Activated CD8-positive, alpha-beta memory T cell treated with anti-CD3 and anti-CD28 coated beads for 36 hours (primary cell): ENCODE data around the gene ABCF2. TPM values are rescaled to one million over a fixed set of nuclear protein-coding genes. Genes with fewer than 3 reads are reported as not detected.

Experiments
- CTCF ChIA-PET: fragments of 350-600 bp; sonication (Branson Sonifier 250); formaldehyde crosslinking; loops from one replicate; lab custom pipeline; 2021; ENCODE audit warnings: antibody characterized with exemption; lab: Charles Lee
- POLR2A ChIA-PET: fragments of 350-600 bp; sonication (Branson Sonifier 250); formaldehyde crosslinking; loops from one replicate; lab custom pipeline; 2021; ENCODE audit warnings: antibody characterized with exemption; lab: Charles Lee
- total RNA-seq, 2 experiments: library from RNA; stranded (reverse); gene quantifications; one replicate each; pipeline ENCODE4 v1.2.3, GENCODE V29; 2021

ABCF2 gene
- total RNA-seq, 2 experiments from 2014 or later: 86.5 to 96.8 TPM

DNA sequence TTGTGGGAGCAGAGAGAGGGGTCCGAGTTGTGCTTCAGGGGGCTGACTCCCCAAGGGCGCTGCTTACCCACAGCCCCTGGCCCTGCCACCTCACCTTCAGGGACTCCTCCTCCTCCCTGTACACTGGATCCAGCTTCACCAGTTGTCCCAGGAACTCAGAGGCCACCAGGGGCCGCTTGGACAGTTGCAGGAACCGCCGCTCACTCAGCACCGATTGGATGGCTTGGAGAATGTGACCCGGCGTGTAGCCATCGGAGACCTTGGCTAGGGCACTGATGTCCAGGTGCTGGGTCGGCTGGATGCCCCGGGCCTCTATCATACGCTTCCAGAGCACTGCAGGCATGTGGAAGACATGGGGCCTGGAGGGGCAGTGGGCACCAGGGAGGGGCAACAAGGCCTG is 35.5 kb downstream of the ABCF2 start:
- CTCF ChIA-PET: no interaction called here
- POLR2A ChIA-PET: no interaction called here

- POLR2A ChIA-PET: no interaction called here
- CTCF ChIA-PET: no interaction called here
Observed at GRCh38 chr7:151189038-151189437, 38.0 kb downstream of the ABCF2 start.

GRCh38 chr7:151188252-151188542 is 38.8 kb downstream of the ABCF2 start:
- CTCF ChIA-PET: interaction anchor here (1.1 kb wide), 1 partner anchor 64 kb away, joined by 3 read pairs; no protein-coding TSS in a partner anchor
- POLR2A ChIA-PET: no interaction called here

DNA sequence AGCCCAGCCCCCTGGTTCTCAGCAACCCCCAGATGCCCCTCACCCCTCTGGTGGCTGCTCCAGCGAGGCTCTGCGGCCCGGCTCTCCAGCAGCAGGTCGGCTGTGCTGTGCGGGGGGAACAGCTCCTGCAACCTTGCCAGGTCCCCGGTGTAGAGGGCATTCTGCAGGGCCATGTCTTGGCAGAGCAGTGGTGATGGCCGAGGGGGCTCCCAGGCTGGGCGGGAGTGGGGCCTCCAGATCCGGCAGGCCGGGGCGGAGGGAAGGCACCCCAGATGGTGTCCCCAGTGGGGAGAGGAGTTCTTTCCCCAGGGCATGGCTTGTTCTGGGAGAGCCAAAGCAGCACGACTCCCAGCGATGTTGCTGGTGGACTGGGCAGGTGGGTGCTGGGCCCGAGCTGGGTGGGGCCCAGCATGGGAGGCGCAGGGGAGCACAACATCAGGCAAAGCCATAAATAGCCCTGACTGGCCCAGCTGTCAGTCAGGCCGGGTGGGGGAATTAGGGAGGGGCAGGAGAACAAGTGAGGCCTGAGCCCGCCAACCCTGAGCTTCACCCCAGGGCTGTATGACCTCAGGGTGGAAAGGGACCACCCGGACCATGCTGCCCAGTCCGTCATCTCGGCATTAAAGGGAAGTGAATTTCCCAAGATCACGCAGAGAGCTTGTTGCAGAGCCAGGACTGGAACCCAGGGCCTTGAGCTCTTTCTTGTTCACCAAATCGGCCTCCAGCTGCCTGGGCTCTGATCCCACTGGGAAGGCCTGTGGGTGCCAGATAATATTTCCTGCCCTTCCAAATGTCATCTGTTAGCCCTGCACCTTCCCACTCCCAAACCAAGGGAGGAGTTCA is 39.4 kb downstream of the ABCF2 start:
- CTCF ChIA-PET: interaction anchor here (1.1 kb wide), 1 partner anchor 63 kb away, joined by 3 read pairs; no protein-coding TSS in a partner anchor
- POLR2A ChIA-PET: no interaction called here

GRCh38 chr7:151186640-151187408 is 40.2 kb downstream of the ABCF2 start, which contains the start of gene ASB10:
Gene ASB10 (minus strand): TSS chr7:151187250. CDS start chr7:151187130, 120 bp downstream.
- POLR2A ChIA-PET: no interaction called here
- CTCF ChIA-PET: interaction anchor here (0.7 kb wide), 1 partner anchor 76 kb away, joined by 3 read pairs; no protein-coding TSS in a partner anchor

DNA sequence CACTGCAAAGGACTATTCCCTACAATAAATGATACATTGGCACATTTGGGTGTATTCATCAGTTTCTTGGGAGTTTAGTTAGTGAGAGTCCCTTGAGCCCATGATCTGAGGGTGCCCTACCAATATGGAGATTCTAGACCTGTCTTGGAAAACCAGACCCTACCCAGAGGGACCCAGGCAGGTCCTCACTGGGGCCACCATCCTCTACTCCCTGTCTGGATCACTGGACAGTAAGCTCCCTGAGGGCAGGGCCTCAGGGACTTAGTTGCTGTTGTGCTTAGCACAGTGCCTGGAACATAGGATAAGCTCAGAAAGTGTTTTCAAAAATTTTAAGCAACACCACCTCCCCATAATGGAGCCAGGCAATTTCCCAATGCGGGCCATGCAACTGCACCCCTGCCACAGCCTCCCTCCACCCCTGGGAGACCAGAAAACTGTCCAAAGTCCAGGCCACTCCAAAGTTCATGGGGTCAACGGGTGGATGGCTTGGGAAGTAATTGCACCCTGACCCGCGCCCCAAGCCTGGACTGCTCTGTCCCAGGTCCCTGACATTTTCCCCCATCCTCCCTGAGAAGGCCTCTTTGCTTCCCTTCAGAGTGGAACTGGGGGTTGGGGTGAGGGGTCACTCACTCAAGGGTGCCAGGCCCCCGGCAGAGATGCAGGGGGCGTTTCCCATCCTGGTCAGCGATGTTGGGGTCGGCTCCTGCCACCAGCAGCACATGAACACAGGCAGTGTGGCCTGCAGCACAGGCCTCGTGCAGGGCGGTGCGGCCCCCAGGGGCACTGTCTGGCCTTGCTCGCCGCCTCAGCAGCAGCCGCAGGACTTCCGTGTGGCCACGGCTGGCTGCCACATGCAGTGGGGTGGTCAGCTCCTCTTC is 41.0 kb downstream of the ABCF2 start:
- CTCF ChIA-PET: interaction anchor here (0.6 to 0.7 kb wide), 2 partner anchors 75 to 299 kb away, joined by 3 read pairs; no protein-coding TSS in a partner anchor
- POLR2A ChIA-PET: no interaction called here

DNA sequence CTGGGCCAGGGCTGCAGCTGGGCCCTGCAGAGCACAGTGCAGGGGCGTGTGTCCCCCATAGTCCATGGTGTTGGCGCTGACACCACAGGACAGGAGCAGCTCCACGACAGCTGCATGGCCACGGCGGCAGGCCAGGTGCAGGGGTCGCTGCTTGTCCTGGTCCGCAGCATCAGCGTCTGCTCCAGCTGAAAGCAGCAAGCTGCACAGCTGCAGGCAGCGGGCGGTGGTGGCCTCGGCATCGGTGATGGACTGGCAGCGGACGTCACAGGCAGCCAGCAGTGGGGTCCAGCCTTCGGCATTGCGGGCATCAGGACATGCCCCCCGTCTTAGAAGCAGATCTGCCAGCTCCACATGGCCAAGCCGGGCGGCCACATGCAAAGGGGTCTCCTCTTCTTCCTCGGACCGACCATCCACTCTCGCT is 46.0 kb downstream of the ABCF2 start:
- POLR2A ChIA-PET: no interaction called here
- CTCF ChIA-PET: interaction anchor here (1.4 kb wide), 1 partner anchor 18 kb away, joined by 4 read pairs; no protein-coding TSS in a partner anchor

DNA sequence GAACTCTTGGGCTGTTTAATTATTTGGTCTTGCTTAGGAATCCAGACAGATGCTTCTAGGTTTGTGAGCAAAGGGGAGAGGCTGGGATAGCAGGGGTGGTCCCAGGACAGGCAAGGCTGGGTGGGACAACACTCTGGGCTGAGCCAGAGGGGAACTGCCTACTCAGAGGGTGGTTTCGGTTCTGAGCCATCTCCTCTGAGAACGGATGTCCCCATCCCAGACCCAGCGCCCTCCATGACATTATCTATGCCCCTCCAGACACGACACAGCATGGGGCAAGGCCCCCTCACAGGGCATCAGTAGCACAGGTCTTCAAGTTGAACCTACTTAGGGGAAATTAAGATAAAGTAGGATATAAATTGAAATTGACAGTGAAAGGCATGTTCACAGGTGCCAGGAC is 47.1 kb downstream of the ABCF2 start:
- POLR2A ChIA-PET: no interaction called here
- CTCF ChIA-PET: interaction anchor here (1.4 to 1.5 kb wide), 2 partner anchors 11 to 17 kb away, joined by 3 to 4 read pairs; no protein-coding TSS in a partner anchor

GRCh38 chr7:151179287-151179860 is 47.6 kb downstream of the ABCF2 start:
- ChIA-PET POLR2A (no interaction called here), CTCF (interaction anchor here (0.6 to 1.5 kb wide), 3 partner anchors 11 to 579 kb away, joined by 3 to 4 read pairs (median 3); no protein-coding TSS in a partner anchor)

DNA sequence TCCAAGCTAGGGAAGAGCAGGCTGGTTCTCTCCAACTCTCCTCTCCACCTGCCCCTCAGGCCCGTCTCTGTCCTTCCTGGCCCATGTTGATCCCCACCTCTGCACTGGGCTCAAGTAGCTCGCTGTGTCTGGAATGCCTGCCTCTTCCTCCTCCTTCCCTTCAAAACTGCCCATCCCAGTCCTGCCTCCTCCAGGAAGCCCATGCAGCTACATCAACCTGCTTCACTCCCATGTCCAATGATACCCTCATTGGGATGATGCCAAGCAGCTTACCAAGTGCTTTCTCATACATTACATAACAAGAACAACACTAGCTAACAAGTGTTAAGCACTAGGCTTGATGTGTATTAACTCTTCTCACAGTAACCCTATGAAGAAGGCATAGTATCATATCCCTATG is 48.2 kb downstream of the ABCF2 start:
- ChIA-PET CTCF (interaction anchor here (0.5 to 1.5 kb wide), 5 partner anchors 10 to 580 kb away, joined by 3 to 4 read pairs (median 3); no protein-coding TSS in a partner anchor), POLR2A (no interaction called here)

DNA sequence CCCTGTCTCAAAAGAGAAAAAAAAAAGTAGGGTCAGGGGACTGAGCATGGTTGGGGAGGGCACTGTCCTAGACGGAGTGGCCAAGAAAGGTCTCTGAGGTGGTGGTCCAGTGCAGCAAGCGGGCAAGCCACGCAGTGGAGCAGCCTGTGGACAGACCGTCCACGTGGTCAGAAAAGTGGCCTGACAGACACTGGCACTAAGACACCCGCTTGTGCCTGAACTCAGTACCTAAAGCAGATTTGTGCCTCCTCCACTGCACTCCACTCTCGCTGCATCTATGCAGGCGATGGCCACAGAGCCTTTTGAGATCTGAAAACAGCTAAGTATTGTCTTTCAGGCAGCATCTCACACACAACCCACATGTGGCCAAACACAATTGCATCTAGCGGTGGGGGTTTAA is 48.8 kb downstream of the ABCF2 start:
- POLR2A ChIA-PET: no interaction called here
- CTCF ChIA-PET: interaction anchor here (0.5 to 1.0 kb wide), 2 partner anchors 9 to 16 kb away, joined by 3 to 4 read pairs; no protein-coding TSS in a partner anchor

- ChIA-PET POLR2A (no interaction called here), CTCF (interaction anchor here (1.0 to 2.2 kb wide), 2 partner anchors 8 to 53 kb away, joined by 3 to 8 read pairs; no protein-coding TSS in a partner anchor)
Observed at GRCh38 chr7:151177310-151177709, 49.7 kb downstream of the ABCF2 start.

DNA sequence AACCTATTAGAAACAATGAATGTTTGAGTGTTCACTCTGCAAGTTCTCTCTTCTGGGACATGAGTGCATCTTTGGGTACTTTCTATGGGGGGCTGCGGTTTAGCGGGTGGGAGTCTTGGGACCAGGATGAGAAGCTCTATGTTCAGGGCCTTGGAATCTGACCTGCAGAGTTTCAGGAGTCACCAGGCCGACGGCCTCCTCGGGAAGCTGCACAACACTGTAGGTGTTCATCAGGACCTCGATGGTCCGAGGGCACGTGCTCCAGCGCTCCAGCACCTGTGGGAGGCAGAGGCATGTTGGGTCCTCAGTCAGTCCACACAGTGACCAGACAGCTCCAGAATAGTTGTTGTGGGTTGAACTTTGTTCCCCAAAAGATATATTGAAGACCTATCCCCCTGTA is 50.6 kb downstream of the ABCF2 start:
- ChIA-PET CTCF (interaction anchor here (2.2 kb wide), 1 partner anchor 52 kb away, joined by 8 read pairs; no protein-coding TSS in a partner anchor), POLR2A (no interaction called here)

- CTCF ChIA-PET: interaction anchor here (2.2 kb wide), 1 partner anchor 52 kb away, joined by 8 read pairs; no protein-coding TSS in a partner anchor
Observed at GRCh38 chr7:151175793-151176311, 51.2 kb downstream of the ABCF2 start.

GRCh38 chr7:151175047-151175792 is 51.8 kb downstream of the ABCF2 start:
- ChIA-PET POLR2A (no interaction called here), CTCF (interaction anchor here (0.6 to 1.2 kb wide), 2 partner anchors 51 to 293 kb away, joined by 3 read pairs; no protein-coding TSS in a partner anchor)

More at GRCh38 chr7:151175793-151176311, 51.2 kb downstream of the ABCF2 start:
- POLR2A ChIA-PET: no interaction called here

DNA sequence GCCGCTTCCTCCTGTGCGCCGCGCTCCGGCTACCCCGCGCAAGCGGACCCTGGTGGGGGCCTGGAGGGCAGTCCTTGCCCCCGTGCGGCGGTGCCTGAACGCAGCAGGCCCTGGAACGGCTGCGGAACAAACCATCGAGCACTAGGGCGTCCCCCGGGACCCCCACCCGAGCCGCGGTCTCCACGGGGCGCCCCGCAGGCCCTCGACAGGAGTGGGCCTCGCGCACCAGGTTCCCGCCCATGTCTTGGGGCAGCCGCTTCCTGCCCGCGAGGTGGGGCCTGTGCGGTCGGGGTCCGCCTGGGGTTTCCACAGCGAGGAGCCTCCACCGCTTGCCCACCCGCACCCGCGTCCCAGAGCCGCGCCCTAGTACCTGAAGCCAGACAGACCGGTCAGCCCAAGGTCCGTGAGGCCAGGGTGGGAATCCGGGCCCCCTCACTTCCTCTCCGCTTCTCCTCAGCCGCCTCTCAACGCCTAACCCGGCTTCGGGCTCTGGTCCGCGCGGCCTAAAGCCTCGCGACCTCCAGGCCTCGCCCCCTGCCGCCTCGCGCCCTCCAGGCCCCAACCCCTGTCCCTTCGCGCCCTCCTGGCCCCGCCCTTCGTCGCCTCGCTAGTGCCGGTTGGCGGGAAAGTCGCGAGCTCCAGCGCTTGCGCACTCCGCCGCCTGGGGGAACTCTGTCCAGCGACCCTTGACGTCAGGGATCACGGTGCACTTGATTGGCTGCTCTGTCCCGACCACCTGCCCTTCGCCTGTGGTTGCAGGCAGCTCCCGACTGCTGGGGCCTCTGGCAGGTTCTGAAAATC is 52.6 kb downstream of the ABCF2 start:
- ChIA-PET CTCF (interaction anchor here (0.6 to 1.2 kb wide), 2 partner anchors 51 to 293 kb away, joined by 3 read pairs; no protein-coding TSS in a partner anchor), POLR2A (no interaction called here)
